Glutamatergic neuron (in vitro differentiated cells): ENCODE data around the gene COG1. TPM values are rescaled to one million over a fixed set of nuclear protein-coding genes. Genes with fewer than 3 reads are reported as not detected.

ENCODE experiments used
- DNase-seq: peaks from one replicate; pipeline ENCODE4 v3.0.0; 2022
- H3K27ac Mint-ChIP-seq: one replicate; pipeline ENCODE4 v1.8.0; 2020; ENCODE audit warnings: mild to moderate bottlenecking, mixed read lengths, inconsistent platforms; ENCODE audit not compliant: unreplicated experiment
- H3K27me3 Mint-ChIP-seq: one replicate; pipeline ENCODE4 v1.8.0; 2020; ENCODE audit warnings: mild to moderate bottlenecking, moderate library complexity, mixed read lengths, inconsistent platforms; ENCODE audit not compliant: unreplicated experiment
- H3K36me3 Mint-ChIP-seq: one replicate; pipeline ENCODE4 v1.8.0; 2020; ENCODE audit warnings: mild to moderate bottlenecking, mixed read lengths, inconsistent platforms; ENCODE audit not compliant: unreplicated experiment
- H3K4me1 Mint-ChIP-seq: one replicate; pipeline ENCODE4 v1.8.0; 2020; ENCODE audit warnings: mild to moderate bottlenecking, low read depth, mixed read lengths, inconsistent platforms; ENCODE audit not compliant: unreplicated experiment
- H3K4me3 Mint-ChIP-seq: one replicate; pipeline ENCODE4 v1.8.0; 2020; ENCODE audit warnings: mild to moderate bottlenecking, mixed read lengths, inconsistent platforms; ENCODE audit not compliant: unreplicated experiment
- H3K9me3 Mint-ChIP-seq: one replicate; pipeline ENCODE4 v1.8.0; 2020; ENCODE audit warnings: mild to moderate bottlenecking, moderate library complexity, mixed read lengths, inconsistent platforms; ENCODE audit not compliant: unreplicated experiment
- CTCF ChIP-seq: fragments of 200-600 bp; sonication (generic); IDR thresholded peaks from one replicate; pipeline ENCODE4 v1.5.0; 2021; ENCODE audit not compliant: partially characterized antibody, unreplicated experiment
- total RNA-seq: library from RNA; stranded (reverse); fragmentation: NEBNext Ultra II Directional; extraction: Animal tissue kit (Norgen Biotek cat#: 25700); gene quantifications from one replicate; pipeline ENCODE4 v1.2.1, GENCODE V29; 2021; ENCODE audit not compliant: unreplicated experiment

The COG1 gene
- total RNA-seq, 1 donor from 2014 or later = 43.1 TPM

GRCh38 chr17:73157521-73157890, 35.3 kb upstream of the COG1 start:
- no peak overlapping the region for H3K4me3 Mint-ChIP-seq
- H3K9me3 Mint-ChIP-seq = peaks cover 9% of the 10 kb centered on the region
- H3K4me1 Mint-ChIP-seq = peaks cover 43% of the 10 kb centered on the region
- H3K36me3 Mint-ChIP-seq = no peaks in the 10 kb centered on the region
- no peak for DNase-seq
- peak overlapping the region; percentile 89 for H3K27ac Mint-ChIP-seq
- H3K27me3 Mint-ChIP-seq = no peaks in the 10 kb centered on the region
- no peak for TF ChIP-seq CTCF

GRCh38 chr17:73158133-73158532, 34.7 kb upstream of the COG1 start:
- H3K4me1 Mint-ChIP-seq = peaks cover 48% of the 10 kb centered on the region
- no peaks in the 10 kb centered on the region for H3K36me3 Mint-ChIP-seq
- peaks cover 10% of the 10 kb centered on the region for H3K9me3 Mint-ChIP-seq
- peaks cover 2% of the 10 kb centered on the region for H3K27me3 Mint-ChIP-seq
- no peak for TF ChIP-seq CTCF
- no peak for DNase-seq
- H3K4me3 Mint-ChIP-seq = no peak overlapping the region
- H3K27ac Mint-ChIP-seq = peak overlapping the region; percentile 8

- H3K27me3 Mint-ChIP-seq = peaks cover 9% of the 10 kb centered on the region
- no peak overlapping the region for H3K4me3 Mint-ChIP-seq
- no peaks in the 10 kb centered on the region for H3K36me3 Mint-ChIP-seq
- peaks cover 46% of the 10 kb centered on the region for H3K4me1 Mint-ChIP-seq
- peaks cover 15% of the 10 kb centered on the region for H3K9me3 Mint-ChIP-seq
- DNase-seq = no peak
- TF ChIP-seq CTCF = no peak
- H3K27ac Mint-ChIP-seq = no peak overlapping the region
Observed at GRCh38 chr17:73160980-73161630, 31.8 kb upstream of the COG1 start.

GRCh38 chr17:73163043-73163442, 29.8 kb upstream of the COG1 start:
- peaks cover 17% of the 10 kb centered on the region for H3K9me3 Mint-ChIP-seq
- H3K27me3 Mint-ChIP-seq = peaks cover 11% of the 10 kb centered on the region
- H3K36me3 Mint-ChIP-seq = no peaks in the 10 kb centered on the region
- DNase-seq = no peak
- H3K4me1 Mint-ChIP-seq = peaks cover 46% of the 10 kb centered on the region
- no peak for TF ChIP-seq CTCF
- no peak overlapping the region for H3K4me3 Mint-ChIP-seq
- no peak overlapping the region for H3K27ac Mint-ChIP-seq

- peak overlapping the region; percentile 97 for H3K27ac Mint-ChIP-seq
- H3K36me3 Mint-ChIP-seq = peaks cover 18% of the 10 kb centered on the region
- peaks cover 11% of the 10 kb centered on the region for H3K27me3 Mint-ChIP-seq
- H3K9me3 Mint-ChIP-seq = peaks cover 18% of the 10 kb centered on the region
- peak overlapping the region; percentile 93 for H3K4me3 Mint-ChIP-seq
- no peak for TF ChIP-seq CTCF
- peak; percentile 38 for DNase-seq
- peaks cover 49% of the 10 kb centered on the region for H3K4me1 Mint-ChIP-seq
Observed at GRCh38 chr17:73165616-73166404, 27.0 kb upstream of the COG1 start.
